Heart left ventricle (tissue), 13 donors: Measurements from ENCODE around the gene NUCKS1.

Source experiments
- POLR2A ChIP-seq, 2 donors: fragments of 450-650 bp; IDR thresholded peaks; one replicate each; pipeline ENCODE4 v1.6.1; 2017; ENCODE audit warnings: antibody characterized with exemption in 2 of 2, mild to moderate bottlenecking in 2 of 2, moderate library complexity in 2 of 2
- TF ChIP-seq, protein P1 (sequence below), 12 donors: fragments of 200-600 bp; sonication (generic) in 4 of 12; IDR thresholded peaks; one replicate each; pipeline versions ENCODE4 v1.5.0 to v1.8.0; 2018 to 2022; ENCODE audit warnings: antibody characterized with exemption in 12 of 12, mild to moderate bottlenecking in 5 of 12
- donor health status: ischemic (EF 13 %, LVEDD 7.1; RV severe dilation, severe dysfunction).
- donor health status: DM: no; HTN: yes; CAD: no.
- donor health status: DM: no; HTN: no; CAD: no.
- donor health status: ischemic (EF 25% LVEDD 6.9; RV normal size, moderate dysfunction).
- donor health status: ischemic (EF 25% LVEDD 5.7; RV mildly dilated, moderate dysfunction).
- donor health status: ischemic (EF 35%, LVEDD 5.7; RV mildly dilated, moderate dysfunction).
- donor health status: nonischemic (EF 11% LVEDD 7.7; RV severe dilation, severe dysfunction).
- donor health status: DM: yes; HTN: yes; CAD: no.
- donor health status: PGD.
- donor health status: ischemic (EF 29% LVEDD 5.4; RV normal size, mild dysfunction).
- donor health status: nonischemic (EF 23%, LVEDD 6.1; RV moderate dilation, normal function).

GRCh38 chr1:205675247-205675646, 74.7 kb downstream of the NUCKS1 start:
- no peak for TF ChIP-seq POLR2A (IDR thresholded peaks at IDR 0.05)
- TF ChIP-seq, protein P1, sequence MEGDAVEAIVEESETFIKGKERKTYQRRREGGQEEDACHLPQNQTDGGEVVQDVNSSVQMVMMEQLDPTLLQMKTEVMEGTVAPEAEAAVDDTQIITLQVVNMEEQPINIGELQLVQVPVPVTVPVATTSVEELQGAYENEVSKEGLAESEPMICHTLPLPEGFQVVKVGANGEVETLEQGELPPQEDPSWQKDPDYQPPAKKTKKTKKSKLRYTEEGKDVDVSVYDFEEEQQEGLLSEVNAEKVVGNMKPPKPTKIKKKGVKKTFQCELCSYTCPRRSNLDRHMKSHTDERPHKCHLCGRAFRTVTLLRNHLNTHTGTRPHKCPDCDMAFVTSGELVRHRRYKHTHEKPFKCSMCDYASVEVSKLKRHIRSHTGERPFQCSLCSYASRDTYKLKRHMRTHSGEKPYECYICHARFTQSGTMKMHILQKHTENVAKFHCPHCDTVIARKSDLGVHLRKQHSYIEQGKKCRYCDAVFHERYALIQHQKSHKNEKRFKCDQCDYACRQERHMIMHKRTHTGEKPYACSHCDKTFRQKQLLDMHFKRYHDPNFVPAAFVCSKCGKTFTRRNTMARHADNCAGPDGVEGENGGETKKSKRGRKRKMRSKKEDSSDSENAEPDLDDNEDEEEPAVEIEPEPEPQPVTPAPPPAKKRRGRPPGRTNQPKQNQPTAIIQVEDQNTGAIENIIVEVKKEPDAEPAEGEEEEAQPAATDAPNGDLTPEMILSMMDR (IDR thresholded peaks at IDR 0.05), result no peak
